ENCODE results near the gene CCDC12. TPM values are rescaled to one million over a fixed set of nuclear protein-coding genes. Genes with fewer than 3 reads are reported as not detected.

CCDC12 gene
- total and polyA plus RNA-seq, 2 donors (not counting 1 experiment from before 2014, with no cell fraction given), result 84.0 to 97.3 TPM

GRCh38 chr3:46876313-46877300 is 99.9 kb downstream of the CCDC12 start:
- H3K27me3 Mint-ChIP-seq, result peaks cover 17% of the 10 kb centered on the region
- Histone ChIP-seq H3K27ac (ENCODE audit: low read length in 2 of 2) (no peak overlapping the region), H3K9me3 (ENCODE audit: control extremely low read depth in 1 of 3, control insufficient read depth in 2 of 3, insufficient read depth in 1 of 3, low read length in 2 of 3) (no peaks in the 10 kb centered on the region), H2AFZ (ENCODE audit: insufficient read depth, low read depth, low read length, poor library complexity, severe bottlenecking) (no peak overlapping the region), H3K36me3 (replicated peaks in 1 of 2; ENCODE audit: control extremely low read depth in 1 of 2, control insufficient read depth in 1 of 2, extremely low read depth in 1 of 2, insufficient read depth in 2 of 2, low read length in 1 of 2) (no peaks in the 10 kb centered on the region), H3K79me2 (ENCODE audit: control insufficient read depth, insufficient read depth, low read length) (no peaks in the 10 kb centered on the region), H3K27me3 (replicated peaks in 1 of 4; ENCODE audit: control extremely low read depth in 1 of 4, control insufficient read depth in 3 of 4, insufficient read depth in 4 of 4, low read length in 3 of 4) (peaks cover 0 to 22% (median 6%) of the 10 kb centered on the region in 4 experiments), H3K4me3 (ENCODE audit: control extremely low read depth in 1 of 5, extremely low read depth in 1 of 5, insufficient read depth in 1 of 5, low read depth in 2 of 5, low read length in 4 of 5) (no peak overlapping the region), H3K4me2 (replicated peaks; ENCODE audit: low read depth, low read length, poor library complexity, severe bottlenecking) (no peak overlapping the region), H3K9ac (ENCODE audit: low read length) (no peak overlapping the region), H3K4me1 (ENCODE audit: control insufficient read depth in 2 of 2, insufficient read depth in 2 of 2, low read length in 2 of 2) (peaks cover 22 to 25% of the 10 kb centered on the region in 2 donors), H4K20me1 (ENCODE audit: control insufficient read depth, insufficient read depth, low read length, poor library complexity, severe bottlenecking) (no peaks in the 10 kb centered on the region)
- ATAC-seq (ENCODE audit: low read depth) (no peak), DNase-seq (no peak)
- no peak overlapping the region for H3K4me3 Mint-ChIP-seq
- 100% methylated on average over 6 of the region's 10 CpGs for WGBS (ENCODE audit: insufficient coverage)
- H3K9me3 Mint-ChIP-seq (ENCODE audit: insufficient read depth), result no peaks in the 10 kb centered on the region
- no peak overlapping the region for H3K27ac Mint-ChIP-seq
- ChIA-PET CTCF (interaction anchor here (1.3 kb wide), 1 partner anchor 33 kb away, joined by 4 read pairs; no protein-coding TSS in a partner anchor), POLR2A (no interaction called here)
- TF ChIP-seq EZH2 (IDR thresholded peaks at IDR 0.05; ENCODE audit: borderline replicate concordance, insufficient read depth, low read depth, low read length, poor library complexity, severe bottlenecking), result no peak
- no peak for TF ChIP-seq CTCF (IDR thresholded peaks at IDR 0.05)
- intact Hi-C loops (cut with micrococcal nuclease), result no loop called here
- peaks cover 25% of the 10 kb centered on the region for H3K4me1 Mint-ChIP-seq

- ChIA-PET POLR2A (no interaction called here), CTCF (no interaction called here)
- Histone ChIP-seq H3K27ac (ENCODE audit: low read length in 2 of 2) (no peak overlapping the region), H3K27me3 (replicated peaks in 1 of 4; ENCODE audit: control extremely low read depth in 1 of 4, control insufficient read depth in 3 of 4, insufficient read depth in 4 of 4, low read length in 3 of 4) (peaks cover 0 to 12% (median 2%) of the 10 kb centered on the region in 4 experiments), H3K36me3 (replicated peaks in 1 of 2; ENCODE audit: control extremely low read depth in 1 of 2, control insufficient read depth in 1 of 2, extremely low read depth in 1 of 2, insufficient read depth in 2 of 2, low read length in 1 of 2) (no peaks in the 10 kb centered on the region), H4K20me1 (ENCODE audit: control insufficient read depth, insufficient read depth, low read length, poor library complexity, severe bottlenecking) (no peaks in the 10 kb centered on the region), H3K9me3 (ENCODE audit: control extremely low read depth in 1 of 3, control insufficient read depth in 2 of 3, insufficient read depth in 1 of 3, low read length in 2 of 3) (no peaks in the 10 kb centered on the region), H2AFZ (ENCODE audit: insufficient read depth, low read depth, low read length, poor library complexity, severe bottlenecking) (no peak overlapping the region), H3K4me2 (replicated peaks; ENCODE audit: low read depth, low read length, poor library complexity, severe bottlenecking) (no peak overlapping the region), H3K4me3 (ENCODE audit: control extremely low read depth in 1 of 5, extremely low read depth in 1 of 5, insufficient read depth in 1 of 5, low read depth in 2 of 5, low read length in 4 of 5) (no peak overlapping the region), H3K9ac (ENCODE audit: low read length) (no peak overlapping the region), H3K79me2 (ENCODE audit: control insufficient read depth, insufficient read depth, low read length) (no peaks in the 10 kb centered on the region), H3K4me1 (ENCODE audit: control insufficient read depth in 2 of 2, insufficient read depth in 2 of 2, low read length in 2 of 2) (peaks cover 16 to 20% of the 10 kb centered on the region in 2 donors)
- DNase-seq, result no peak
- WGBS (ENCODE audit: insufficient coverage), result 98% methylated on average over 9 of the region's 9 CpGs
- H3K27me3 Mint-ChIP-seq, result peaks cover 18% of the 10 kb centered on the region
- TF ChIP-seq CTCF (IDR thresholded peaks at IDR 0.05), result no peak
- TF ChIP-seq EZH2 (IDR thresholded peaks at IDR 0.05; ENCODE audit: borderline replicate concordance, insufficient read depth, low read depth, low read length, poor library complexity, severe bottlenecking), result no peak
- intact Hi-C loops (cut with micrococcal nuclease), result no loop called here
- H3K27ac Mint-ChIP-seq, result no peak overlapping the region
- no peaks in the 10 kb centered on the region for H3K9me3 Mint-ChIP-seq (ENCODE audit: insufficient read depth)
- H3K4me3 Mint-ChIP-seq, result no peak overlapping the region
- H3K4me1 Mint-ChIP-seq, result peaks cover 22% of the 10 kb centered on the region
- no peak for ATAC-seq (ENCODE audit: low read depth)
Observed at GRCh38 chr3:46875560-46875959, 101.0 kb downstream of the CCDC12 start.

Data from B cell (primary cell).